ENCODE measurements around the gene QSOX2.

DNA sequence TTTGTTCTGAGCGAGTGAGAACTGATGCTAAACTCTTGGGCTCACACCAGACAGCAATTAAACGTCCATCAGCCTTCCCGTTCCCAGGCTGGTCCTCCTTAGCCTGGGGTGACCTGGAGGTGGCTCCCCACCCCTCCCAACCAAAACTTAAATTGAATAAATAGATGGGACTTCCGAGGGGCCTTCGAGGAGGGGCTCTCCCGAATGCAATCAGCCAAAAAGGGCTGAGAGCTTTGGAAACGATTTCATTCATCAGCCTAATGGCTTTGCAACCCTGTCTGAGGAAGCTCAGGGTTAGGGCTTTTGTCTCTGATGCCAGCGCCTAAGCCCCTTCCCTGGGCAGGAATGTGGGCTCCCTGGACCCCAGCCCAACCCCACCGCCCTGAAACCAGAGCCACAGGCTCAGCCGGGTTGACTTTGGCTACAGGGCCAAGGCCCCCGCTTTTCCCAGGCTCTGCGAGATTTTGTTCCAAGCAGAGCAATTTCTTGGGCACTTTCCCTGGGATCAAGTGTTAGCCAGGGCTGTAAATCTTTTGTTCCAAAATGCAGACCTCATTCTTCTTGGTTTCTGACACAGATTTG is 69.9 kb downstream of the QSOX2 start:
- TF ChIP-seq, protein P1, sequence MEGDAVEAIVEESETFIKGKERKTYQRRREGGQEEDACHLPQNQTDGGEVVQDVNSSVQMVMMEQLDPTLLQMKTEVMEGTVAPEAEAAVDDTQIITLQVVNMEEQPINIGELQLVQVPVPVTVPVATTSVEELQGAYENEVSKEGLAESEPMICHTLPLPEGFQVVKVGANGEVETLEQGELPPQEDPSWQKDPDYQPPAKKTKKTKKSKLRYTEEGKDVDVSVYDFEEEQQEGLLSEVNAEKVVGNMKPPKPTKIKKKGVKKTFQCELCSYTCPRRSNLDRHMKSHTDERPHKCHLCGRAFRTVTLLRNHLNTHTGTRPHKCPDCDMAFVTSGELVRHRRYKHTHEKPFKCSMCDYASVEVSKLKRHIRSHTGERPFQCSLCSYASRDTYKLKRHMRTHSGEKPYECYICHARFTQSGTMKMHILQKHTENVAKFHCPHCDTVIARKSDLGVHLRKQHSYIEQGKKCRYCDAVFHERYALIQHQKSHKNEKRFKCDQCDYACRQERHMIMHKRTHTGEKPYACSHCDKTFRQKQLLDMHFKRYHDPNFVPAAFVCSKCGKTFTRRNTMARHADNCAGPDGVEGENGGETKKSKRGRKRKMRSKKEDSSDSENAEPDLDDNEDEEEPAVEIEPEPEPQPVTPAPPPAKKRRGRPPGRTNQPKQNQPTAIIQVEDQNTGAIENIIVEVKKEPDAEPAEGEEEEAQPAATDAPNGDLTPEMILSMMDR (IDR thresholded peaks at IDR 0.05; ENCODE audit: low read depth, low read length, missing input control) = no peak
- no peak for TF ChIP-seq RAD21 (IDR thresholded peaks at IDR 0.05)

All from liver (tissue), 3 donors.